Activated CD4-positive, alpha-beta T cell treated with anti-CD3 and anti-CD28 coated beads for 24 hours (primary cell): ENCODE data around the gene PALMD.

Source experiments
- DNase-seq, 2 donors: peaks; one replicate each; pipeline ENCODE4 v3.0.0-alpha.2; 2020; ENCODE audit warnings: low read depth in 2 of 2

Gene PALMD

DNA sequence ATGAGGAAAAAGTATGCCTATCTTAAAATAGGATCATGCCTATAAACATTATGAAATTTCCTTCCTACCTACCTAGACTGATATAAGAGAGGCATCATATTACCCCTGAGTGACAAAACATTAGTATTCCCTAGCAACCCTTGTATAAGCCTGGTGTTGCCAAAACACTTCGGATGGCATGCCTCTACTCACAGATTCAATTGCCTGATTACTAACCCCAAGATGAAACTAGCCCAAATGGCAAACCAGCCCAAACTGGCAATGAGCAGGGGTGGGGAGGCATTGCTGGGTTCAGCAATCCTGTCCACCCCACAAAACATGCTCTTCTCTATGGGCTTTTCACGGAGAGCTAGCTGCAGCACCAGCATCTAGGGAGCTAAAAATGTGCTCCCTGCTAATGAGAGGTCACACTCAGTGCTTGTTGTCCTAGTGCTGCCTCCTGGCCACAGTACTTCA is 13.9 kb downstream of the PALMD start:
- DNase-seq, result no peak

DNA sequence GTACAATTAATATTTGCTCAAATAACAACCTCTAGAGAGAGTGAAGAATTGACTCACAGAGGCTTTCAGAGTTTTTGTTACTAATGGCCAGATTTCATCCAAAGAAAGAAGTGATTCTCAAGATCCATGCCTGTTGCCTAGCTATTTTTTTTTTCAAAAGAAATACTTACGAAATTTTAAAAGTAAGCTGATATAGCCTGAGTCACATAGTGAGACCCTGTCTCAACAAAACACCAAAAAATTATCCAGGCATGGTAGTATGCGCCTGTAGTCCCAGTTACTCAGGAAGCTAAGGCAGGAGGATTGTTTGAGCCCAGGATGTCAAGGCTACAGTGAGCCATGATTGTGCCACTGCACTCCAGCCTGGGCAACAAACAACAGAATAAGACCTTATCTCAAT is 14.6 kb downstream of the PALMD start:
- DNase-seq, result no peak

DNA sequence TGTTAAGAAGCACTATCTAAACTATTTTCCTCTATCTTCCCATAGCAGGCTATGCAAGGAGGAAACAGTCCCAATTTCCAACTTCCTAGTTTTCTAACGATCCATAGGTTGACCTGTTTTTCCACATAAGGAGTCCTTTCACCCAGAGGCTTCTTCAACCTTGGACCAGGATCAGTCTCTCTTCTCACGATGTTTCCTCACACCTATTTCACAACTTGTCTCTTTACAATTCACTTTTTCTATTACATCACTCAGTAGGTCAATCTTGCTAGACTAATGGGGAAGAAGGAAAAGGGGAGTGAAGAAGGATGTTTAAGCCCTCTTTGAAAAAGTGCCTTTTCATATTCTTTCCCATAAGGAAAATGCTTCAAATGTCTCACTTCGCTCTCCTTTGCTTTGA is 15.9 kb downstream of the PALMD start:
- DNase-seq, result no peak

DNA sequence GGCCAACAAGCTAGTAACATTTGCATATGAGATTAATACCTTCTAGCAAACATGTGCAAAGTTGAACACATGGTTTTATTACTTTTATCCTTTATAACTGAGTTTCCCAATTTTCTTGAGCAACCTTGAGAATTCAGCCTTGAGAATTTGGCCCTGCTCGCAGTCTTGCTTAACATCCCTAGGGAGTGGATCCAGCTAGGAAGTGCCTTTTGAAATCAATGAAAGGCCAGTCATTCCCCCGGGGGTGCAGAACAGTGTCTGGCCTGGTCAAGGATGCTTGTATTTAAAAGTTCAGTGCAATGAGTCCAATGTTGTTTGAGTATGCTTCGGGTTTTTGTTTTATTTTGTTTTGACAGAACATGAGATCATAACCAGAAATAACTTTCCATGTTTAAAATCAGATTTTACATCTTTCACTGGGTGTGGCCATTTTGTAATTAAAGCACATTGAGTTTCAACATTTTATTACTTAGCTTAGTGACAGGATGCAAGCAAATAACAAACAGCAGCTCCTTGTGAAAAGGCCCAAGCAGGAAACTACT is 16.7 kb downstream of the PALMD start:
- DNase-seq, result no peak

DNA sequence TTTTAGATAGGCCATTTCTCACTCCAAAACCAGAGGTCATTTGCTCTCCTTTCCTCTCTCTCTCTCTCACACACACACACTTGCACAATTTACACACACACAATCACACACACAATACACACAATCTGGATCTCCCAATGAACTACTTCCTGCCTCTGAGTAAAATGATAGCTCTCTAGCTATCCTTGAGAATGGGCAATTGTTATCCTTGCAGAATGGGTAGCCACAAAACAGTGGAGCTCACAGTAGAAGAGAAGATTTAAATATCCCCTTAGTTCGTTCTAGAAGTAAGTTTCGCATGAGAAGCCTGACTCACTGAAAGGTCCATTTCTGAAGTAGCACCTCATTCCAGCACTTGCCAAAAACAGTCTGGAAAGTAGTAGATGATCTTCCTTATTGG is 17.6 kb downstream of the PALMD start:
- no peak for DNase-seq

DNA sequence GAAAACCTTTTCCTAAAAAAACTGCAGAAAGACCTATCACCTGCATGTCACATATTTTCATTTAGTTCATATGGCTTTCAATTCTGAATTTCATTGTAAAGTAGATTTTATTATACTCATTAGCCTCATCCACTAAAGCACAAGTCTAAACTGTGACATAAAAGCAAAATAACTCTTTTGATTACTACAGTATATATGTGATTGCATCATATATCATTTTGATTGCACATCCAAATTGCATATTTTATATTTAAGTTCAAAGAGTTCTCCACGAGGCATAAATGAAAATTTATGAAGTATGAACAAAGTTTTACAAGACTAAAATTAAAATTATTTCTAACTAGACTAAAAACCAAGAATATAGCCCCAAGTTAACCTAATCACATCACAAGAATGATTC is 19.3 kb downstream of the PALMD start:
- no peak for DNase-seq

DNA sequence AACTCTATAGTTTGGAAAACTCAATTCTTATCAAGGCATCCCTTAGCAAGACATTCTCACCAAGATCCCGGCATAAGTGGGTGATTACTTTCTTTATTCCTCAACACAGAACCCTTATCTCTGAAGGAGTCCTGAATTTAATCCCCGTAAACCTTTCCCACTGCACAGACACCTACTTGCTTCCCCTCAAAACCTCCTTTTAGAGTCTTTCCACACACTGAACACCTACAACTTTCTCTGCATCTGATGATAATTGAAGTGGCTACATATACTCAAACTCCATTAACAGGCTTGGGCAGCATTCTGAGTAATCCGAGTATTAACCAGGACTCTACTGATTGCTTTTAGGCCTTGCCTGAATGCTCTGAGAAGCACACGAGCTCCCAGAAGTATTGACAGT is 23.5 kb downstream of the PALMD start:
- no peak for DNase-seq

DNA sequence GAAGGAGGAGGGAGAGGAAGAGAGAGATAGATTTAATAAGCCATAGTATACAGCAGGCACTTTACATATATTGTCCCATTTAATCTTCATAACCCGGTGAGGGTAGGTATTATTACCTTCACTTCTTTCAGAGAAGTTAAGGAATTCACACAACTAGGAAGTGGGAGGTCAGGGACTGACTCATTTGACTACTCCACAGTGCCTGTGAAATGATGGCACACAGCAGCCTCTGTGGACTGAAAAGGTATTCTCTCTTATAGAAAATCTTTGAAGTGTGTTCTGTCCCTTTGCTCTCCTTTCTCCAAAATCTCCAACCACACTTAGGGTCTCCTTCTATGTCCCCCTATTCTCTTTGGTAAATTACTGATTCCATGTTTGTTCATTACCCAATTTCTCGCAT is 23.9 kb downstream of the PALMD start:
- no peak for DNase-seq

DNA sequence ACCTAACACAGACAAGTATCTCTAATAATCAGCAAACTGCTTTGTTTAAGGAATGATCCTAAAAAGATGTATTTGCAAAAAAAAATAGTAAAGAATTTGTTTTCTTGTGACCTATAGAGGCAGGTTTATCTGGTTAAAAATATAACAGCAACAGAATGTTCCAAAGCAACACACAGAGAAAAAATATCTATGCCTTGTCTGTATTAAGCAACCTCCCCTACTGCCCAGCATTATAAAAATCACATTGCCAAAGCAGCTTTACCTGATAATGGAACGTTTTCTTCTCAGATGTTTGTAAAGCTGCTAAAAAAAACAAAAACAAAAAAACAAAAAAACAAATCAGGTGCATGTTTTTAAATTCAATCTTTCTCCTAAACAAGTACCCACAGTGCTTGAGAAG is 24.7 kb downstream of the PALMD start:
- DNase-seq, result no peak

DNA sequence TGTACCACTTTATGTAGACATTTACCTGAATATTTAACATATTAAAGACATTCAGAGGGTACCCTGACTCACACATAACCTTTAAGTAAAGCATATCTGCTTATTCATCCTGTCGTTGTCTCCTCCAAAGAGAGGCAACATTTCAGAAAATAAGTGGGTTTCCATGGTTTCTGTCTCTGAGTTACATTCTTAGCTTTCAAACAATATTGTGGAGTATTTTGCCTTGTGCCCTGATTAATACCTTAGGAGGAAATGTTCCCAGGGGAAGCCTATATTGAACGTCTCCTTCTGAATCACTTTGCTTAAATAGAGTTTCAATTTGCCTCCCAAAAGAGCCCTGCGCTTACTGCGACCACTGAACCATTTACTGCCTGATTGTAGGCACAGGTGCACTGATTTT is 26.1 kb downstream of the PALMD start:
- DNase-seq, result no peak

DNA sequence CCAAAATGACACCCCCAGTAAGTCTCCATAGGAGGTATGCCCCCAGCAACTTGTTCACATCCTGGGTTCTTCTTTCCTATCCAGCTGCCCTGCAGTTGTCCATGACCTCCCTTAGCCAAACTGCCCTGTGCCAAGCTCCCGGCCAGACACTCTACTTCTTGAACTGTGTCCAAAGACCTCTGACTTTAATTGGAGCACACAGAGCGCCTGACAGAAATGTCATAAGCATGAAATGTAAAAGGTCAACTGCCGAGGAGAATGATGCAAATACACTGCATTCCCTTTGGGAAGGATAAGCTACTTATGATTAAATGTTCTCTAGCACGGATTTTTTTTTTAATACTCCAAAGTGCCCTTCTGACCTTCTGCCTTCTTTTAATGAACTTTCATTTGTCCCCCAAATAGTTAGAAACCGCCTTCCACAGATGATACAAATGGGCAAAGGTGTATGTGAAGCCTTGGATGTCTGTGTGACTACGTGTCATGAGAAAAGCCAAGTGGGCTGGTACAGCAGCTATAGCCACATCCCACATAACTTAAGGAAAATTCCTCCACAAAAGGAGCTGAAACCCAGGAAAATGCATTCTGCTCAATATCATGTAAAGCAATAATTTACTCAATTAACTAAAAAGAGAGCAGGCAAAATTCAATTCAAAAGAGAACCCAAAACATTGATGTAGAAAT is 26.8 kb downstream of the PALMD start:
- no peak for DNase-seq

DNA sequence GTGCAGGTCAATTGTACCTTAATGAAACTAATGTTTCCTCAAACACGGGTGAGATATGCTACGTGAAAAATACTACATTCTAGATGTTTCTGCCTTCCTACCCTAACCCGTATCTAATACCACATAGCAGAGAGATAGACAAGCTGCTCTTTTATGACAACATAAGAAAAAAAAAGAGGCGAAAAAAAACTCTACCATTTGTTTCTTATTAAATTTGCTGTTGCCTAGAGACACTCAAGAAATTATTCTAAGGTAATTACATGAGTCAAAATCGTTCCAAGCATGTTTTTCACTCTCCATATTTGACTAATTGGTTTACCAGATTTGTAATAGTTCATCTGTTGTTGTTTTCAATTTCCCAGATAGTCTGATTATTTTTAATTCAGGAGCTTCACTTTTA is 27.4 kb downstream of the PALMD start:
- DNase-seq, result no peak

DNA sequence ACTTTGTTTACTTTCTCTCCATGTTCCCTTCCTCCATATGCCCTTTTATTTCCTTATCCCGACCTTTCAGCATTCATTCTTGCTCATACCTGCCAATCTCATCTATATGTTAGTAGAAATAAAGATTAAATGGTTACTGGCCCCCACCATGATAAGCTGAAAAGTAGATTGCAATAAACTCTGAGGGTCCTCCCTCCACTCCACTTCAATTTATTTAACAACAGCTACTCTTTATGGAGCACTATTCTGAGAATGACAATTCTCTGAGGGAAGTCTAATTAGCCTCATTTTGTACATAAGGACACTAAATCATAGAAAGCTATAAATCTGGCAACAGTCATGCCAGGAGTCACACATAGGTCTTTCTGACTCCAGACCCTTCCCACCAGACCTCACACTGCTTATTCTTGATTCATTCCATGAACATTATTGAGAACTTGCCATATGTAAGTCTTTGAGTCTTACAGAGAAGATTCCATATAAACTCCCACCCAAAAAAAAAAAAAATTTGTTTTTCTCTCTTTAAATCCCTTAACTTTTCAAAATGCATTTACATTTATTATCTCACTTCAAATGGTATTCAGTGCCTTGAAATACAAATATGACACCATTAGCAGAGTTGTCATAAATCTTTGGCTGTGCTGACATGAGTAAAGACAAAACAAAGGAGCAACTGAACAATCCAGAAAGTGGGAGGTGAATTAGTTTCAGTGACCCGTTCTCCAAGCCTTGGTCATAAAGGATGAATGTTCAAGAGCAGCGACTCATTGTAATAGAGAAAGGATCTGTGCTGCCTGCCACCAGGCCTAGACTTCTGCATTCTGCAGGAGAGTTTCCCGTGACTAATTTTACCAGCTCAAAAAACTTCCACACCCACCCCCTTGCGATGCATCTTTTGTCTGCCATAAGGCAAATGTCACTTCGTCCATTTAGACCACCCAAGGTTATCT is 28.5 kb downstream of the PALMD start:
- DNase-seq, result no peak

DNA sequence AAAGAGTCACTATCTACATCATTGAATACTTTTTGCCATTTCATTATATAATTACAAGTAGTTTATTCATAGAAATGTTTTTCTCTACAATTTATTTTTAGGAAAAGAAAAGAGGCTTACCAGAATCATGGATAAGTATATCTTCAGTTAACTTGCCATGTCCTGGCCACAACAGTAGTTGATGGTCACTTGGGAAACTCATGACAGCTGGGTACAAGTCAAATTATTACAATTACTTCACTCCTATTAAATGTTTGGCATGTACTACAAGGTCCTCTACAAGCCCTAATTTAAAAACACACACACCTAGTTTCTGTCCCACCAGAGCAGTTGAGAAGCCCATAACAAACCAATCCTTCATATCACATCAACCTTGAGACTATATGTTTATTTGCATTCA is 29.4 kb downstream of the PALMD start:
- DNase-seq, result no peak

DNA sequence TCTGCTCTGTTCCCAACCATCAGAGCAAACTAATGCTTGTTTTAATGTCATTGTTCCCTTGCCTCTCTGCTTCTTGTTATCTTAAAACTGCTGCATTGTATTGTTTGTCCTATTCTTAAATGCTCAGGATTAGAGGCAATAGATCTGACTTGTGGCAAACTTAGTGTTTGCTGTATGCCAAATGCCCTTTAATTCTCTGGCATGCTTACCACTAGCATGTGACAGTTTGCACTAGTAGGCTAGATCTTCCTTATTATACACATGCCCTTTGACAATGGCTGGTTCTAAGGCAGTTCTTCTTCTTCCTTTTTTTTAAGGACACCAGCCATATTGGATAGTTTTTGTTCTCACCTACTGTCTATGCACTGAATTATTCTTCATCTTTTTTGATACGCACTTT is 30.1 kb downstream of the PALMD start:
- no peak for DNase-seq

DNA sequence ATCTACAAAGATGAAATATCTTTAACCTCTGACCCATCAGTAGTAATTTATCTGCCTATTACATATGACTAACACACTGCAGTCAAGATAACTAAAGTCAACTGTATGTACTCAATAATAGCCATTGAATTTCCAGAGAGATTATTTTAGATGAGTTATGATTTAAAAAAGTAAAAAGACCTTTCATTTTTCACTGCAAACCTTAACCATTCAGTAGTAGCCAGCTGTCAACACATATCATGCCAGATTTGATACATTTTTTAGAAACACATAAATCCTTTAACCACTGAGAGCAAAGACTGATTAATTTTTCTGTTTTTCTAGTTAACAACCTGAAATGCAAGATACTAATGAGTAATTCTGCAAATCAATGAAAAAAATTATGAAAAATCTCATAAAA is 31.0 kb downstream of the PALMD start:
- DNase-seq, result no peak

DNA sequence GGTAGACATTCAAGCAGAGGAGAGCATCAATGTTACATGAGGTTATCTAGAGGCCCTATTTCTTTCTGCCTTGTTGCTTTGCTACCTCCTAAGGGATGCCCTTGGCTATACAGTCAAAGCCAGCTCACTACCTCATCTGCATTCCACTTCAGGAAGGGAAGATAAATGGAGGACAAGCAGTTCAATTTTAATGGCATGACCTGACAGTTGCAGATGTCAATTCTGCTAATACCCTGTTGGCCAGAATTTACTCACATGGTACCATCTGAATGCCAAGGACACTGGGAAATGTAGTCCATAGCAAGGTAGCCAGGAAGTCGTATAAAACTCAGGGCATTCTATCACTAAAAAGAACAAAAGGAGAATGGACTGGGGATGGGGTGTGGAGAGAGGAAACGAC is 31.5 kb downstream of the PALMD start:
- no peak for DNase-seq

DNA sequence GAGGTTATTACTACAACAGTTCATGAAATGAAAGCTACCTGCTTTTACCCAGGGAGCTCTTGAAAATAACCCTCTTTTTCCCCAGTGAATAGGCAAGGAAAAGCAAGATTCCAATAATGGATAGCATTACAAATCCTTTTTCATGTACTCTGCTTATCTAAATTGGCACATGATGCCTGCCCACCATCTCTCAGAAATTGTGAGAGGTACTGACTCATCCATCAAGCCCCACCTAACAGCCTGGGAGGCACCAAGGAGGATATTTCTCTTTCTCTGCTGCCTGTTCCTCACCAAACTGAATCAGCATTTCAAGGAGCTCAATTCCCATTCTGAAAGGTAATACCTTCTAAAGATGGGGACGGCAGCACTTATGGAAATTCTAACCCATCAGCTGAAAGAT is 34.4 kb downstream of the PALMD start:
- DNase-seq, result no peak

DNA sequence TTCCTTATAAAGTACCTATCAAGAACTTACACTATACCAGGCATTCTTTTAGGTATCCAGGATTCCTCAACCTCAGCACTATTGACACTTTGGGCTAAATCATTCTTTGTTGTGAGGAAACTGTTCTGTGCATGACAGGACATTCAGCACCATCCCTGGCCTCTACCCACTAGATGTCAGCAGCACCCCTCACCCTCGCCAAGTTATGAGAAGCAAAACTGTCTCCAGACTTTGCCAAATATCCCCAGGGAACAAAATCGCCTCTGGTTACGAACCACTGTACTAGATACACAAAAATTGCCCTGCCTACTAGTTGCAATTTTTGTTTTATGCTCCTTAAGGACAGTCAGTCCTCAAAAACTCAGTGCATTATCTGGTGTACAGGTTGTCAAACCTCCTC is 35.7 kb downstream of the PALMD start:
- no peak for DNase-seq

DNA sequence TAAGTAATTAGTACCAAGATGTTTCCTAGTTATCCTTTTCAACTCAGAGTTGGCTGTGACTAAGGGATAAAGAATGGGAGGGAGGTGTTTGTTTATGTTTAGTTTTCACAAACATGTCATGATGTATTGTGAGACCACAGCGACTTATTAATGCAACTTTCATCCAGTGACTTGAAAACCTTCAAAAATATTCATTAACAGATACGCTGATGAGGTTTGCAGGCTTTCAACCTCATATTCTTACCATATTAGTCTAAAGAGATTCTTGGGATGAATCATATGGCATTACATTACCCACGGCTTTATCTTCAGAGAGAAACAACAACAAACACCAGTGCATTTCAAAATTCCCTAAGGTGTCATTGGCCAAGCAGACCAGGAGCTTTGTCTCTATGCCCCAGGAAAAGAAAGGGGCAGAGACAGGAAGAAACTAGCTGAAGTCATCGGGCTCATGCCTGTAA is 36.4 kb downstream of the PALMD start:
- no peak for DNase-seq

DNA sequence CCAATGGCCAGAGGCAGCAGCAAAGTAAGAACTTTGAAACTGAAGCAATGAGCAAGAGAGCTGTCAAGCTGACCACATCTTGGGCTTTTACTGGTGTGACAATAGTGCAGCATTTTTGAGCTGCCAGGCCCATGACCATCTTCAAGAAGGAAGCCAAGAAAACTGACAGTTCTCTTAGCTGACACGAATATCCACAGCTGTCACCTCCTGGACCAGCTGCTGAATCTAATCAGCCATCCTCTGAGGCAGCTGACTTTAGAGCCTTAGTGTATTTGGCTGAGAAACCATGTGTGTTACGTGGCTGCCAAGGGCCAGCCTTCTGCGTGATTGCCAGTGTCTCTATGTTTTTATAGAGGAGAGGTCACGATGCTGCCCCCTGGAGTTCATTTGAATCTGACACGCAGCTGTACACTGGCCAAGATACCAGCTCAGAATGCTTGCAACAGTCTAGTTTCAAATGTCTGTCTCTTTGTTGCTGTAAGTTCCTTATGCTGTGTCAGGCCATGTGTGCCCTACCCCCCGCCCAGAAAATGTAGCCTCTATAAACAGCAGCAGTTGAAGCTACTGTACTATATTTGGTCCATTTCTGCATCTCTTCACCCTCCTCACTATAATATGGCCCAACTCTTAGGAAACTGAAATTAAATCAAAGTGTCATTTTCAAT is 39.7 kb downstream of the PALMD start:
- DNase-seq, result peak; percentile 12 to 34

DNA sequence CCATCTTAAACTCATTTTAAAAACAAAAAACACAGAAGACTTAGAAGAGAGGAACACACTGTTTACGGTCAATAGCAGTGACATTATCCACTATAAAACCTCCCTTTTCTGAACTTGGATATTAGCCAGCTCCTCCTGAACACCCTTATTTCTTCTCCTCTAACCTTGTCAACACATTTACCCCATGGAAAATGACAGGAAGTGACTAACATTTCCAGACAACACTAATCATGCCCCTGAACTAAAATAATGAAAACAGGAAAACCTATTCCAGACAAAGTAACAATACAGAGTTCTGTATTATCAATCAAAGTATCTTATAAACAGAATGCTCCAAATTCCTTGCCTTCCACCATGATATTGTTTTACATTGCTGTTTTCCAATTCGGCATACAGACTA is 45.3 kb downstream of the PALMD start:
- no peak for DNase-seq
